ENCODE measurements around the gene ITGB1BP1.
"Not testable (repeated sequence)": the region's sequence is repeated elsewhere in the genome, so short reads cannot be mapped to it uniquely, and the experiment has no call there.

Gene ITGB1BP1

GRCh38 chr2:9400268-9401058 lies 22.9 kb downstream of the ITGB1BP1 start:
- DNase-seq: no peak

- no peak for DNase-seq
These were observed 24.2 kb downstream of the ITGB1BP1 start for GRCh38 chr2:9398881-9399780.

DNA sequence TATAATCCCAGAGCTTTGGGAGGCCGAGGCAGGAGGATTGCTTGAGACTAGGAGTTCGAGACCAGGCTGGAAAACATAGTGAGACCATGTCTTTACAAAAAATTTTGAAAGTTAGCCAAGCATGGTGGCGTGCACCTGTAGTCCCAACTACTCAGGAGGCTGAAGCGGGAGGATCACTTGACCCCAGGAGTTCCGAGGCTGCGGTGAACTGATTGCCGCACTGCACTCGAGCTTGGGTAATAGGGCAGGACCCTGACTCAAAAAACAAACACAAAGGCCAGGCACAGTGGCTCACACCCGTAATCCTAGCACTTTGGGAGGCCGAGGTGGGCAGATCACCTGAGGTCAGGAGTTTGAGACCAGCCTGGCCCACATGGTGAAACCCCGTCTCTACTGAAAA lies 25.1 kb downstream of the ITGB1BP1 start:
- not testable (repeated sequence) for DNase-seq

DNA sequence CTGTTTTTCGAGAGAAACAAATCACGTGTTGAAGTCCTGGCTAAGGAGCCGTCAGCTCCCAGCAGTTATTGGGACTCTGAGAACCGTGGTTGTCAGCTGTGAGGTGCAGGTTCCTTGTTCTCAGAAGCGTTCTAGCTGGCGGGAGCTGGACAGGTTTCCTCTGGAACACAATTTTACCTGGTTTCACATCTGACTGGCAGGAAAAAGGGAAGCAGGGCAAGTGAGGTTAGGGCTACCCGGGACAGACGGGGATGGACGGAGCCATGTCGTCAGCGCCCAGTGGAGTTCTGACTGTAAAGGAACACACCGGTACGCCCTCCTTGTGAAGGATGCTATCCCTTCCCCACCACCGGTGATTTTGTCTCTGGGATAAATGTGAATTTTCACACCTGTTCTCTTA lies 26.1 kb downstream of the ITGB1BP1 start:
- DNase-seq: no peak

- DNase-seq: no peak
These were observed 28.5 kb downstream of the ITGB1BP1 start for GRCh38 chr2:9394816-9395215.

DNA sequence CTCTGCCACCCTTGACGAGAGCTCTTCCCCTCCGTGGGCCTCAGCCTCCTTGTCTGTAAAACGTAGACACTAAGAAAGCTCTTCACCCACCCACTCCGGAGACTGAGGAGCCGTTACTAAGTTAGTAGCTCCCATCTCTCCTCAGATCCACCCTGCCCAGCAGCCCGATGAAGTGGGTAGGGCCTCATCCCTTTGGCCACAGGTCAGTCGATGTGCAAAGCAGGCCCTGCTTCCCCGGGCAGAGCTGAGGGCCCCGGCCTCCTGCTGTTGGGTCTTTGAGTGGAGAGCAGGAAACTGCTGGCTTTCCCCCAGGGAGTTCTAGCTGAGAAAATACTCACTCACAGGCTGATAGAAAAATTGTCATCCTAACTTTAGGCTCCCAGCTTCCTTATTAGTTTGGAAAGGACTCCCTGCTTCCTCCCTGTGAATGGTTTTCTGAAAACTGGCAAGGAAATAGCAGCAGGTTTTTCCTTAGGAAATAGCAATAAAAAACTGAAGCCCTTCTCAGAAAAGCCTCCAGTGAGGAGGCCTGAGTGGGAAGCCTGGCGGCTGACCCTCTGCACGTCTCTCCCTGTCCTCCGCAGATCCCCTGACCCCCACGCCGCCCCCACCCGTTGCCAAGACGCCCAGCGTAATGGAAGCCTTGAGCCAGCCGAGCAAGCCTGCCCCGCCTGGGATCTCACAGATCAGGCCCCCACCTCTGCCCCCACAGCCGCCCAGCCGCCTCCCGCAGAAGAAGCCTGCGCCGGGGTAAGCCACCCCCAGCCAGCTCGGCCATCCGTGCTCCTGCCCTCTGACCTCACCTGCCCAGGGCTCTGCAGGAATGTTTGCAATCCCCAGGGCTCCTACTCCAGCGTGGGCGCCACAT lies 30.2 kb downstream of the ITGB1BP1 start:
- DNase-seq: no peak

GRCh38 chr2:9391961-9392720 lies 31.2 kb downstream of the ITGB1BP1 start:
- no peak for DNase-seq

DNA sequence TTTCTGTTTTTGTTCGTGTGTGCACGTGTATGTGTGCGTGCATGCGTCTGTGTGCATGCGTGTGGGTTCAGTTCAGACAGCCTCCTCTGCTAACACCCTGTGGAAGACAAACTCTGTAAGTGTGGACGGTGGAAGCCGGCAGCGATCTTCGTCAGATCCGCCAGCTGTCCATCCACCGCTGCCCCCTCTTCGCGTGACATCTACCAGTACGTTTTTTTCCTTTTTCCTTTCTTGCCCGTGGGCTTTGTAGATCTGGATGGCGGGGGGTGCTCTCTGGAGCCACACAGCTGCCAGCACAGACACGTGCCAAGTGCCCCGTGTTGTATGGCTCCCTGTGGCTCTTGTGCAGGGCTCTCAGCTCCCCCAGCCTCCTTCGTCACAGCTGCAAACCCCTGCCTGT lies 32.3 kb downstream of the ITGB1BP1 start:
- DNase-seq: no peak

DNA sequence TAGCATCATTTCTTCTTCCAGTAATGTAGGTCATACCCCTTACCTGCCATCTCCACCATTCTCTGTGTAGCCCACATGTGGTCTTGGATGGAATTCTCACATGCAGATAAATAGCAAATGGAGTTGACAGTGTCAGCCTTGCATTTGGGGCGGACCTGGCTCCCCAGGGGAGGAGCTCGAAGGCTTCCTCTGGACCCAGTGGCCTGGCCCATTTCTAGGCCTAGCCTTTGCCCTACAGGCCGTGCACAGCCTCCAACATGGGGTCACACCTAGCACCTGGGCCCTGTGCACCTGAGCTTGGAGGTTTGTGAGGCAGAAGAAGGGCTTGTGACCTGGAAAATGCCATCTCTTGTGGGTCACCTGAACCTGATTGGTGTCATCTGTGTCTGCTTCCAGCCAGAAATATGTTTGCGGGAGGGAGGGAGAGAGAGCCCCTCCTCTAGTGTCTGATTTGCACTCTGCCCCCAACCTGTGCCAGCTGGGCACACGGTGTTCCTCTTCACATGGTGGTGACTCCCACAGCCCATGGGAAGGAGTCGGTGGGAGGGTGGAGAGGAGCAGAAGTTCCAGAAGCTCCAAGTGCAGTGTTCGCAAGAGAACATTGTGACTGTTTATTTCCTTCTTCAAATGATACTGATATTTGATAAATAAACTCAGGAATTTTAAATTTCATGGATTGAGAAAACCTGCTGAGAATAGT lies 33.0 kb downstream of the ITGB1BP1 start:
- DNase-seq: no peak

DNA sequence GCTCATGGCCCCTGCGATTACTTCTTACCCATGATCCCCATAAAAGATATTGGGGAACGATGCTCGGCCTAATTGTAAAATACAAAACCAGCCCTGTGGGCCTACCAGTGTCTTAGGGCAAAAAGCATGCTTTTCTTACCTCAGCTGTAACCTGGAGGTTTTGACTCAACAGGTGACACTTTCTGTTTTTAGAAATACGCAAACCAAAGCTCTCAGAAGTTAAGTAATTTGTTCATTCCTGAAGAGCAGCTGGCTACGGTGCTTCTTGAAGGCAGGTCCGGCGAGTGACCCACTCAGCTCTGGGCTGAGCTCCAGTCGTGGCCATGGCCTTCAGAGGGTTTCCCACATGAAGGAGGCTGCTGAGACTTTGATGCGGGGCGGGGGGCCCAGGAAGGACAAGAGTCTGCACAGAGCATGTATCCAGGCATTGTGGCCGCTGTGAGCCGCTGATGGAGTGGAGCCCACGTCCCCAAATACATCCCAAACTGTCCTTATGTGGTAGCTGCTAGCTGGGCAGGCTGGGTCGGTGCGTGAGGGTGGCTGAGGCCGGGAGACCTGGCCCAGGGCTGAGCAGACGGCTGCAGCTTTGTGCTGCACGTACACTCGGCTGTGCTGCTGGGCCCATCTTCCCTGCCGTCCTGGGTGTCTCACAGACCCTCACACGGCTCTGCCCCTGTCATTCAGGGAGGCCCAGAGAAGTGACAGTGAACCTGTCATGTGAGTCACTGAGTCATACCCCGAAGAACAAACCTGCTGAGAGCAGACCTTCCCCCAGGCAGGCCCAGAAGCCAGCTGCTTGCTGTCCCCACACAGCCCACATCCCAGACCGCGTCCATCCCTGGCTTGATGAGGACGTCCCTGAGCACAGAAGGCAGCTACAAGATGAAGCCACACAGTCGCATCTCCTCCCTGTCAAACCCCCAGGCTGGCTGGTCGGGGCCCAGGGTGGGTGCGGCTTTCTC lies 34.1 kb downstream of the ITGB1BP1 start:
- no peak for DNase-seq

DNA sequence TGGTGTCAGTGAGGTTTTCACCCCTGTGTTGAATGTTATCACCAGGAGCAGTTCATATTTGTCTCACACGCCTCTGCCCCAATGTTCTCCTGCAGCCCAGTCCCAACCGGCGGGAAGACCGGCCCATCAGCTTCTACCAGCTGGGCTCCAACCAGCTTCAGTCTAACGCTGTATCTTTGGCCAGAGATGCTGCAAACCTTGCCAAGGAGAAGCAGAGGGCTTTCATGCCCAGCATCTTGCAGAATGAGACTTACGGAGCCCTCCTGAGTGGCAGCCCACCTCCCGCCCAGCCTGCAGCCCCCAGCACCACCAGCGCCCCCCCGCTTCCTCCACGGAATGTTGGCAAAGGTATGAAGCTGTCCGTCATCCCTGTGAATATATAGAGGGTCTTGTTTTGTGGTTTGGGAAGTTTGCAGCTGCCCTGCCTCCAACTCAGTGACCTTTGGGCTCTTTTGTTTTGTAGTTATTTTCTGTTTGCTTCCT lies 35.1 kb downstream of the ITGB1BP1 start:
- DNase-seq: no peak

DNA sequence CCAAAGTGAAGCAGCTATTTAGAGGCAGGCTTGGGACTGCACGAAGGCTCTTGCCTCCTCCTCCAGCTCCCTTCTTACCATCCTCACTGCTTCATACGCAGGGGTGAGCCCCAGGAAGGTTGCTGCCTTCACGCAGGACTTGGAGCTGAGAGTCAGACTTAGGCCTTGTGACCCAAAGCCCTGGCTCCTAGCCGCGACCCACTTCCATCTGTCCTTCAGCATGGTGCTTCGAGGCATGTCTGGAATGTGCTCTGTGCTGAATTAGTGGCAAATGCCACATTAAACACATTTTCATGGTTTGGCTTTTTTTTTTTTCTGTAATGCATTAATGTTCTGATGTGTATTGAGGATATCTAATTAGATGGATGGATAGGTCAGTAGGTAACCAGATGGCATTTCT lies 37.5 kb downstream of the ITGB1BP1 start:
- no peak for DNase-seq

DNA sequence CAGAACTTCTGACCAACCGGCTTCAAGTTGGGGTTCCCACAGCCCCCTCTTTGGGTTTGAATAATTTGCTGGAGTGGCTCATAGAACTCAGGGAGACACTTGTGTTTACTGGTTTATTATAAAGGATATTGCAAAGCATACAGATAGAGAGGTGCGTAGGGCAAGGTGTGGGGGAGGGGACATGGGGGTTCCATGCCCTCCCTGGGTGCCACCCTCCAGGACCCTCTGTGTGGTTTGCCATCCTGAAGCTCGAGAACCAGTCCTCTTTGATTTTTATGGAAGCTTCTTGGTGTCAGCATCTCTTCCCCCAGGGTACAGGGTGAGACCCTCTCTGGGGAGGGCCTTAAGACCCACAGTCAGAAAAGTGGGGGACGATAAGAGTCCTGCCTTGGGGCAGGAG lies 38.8 kb downstream of the ITGB1BP1 start:
- no peak for DNase-seq

- DNase-seq: no peak
These were observed 40.6 kb downstream of the ITGB1BP1 start for GRCh38 chr2:9382604-9383235.

DNA sequence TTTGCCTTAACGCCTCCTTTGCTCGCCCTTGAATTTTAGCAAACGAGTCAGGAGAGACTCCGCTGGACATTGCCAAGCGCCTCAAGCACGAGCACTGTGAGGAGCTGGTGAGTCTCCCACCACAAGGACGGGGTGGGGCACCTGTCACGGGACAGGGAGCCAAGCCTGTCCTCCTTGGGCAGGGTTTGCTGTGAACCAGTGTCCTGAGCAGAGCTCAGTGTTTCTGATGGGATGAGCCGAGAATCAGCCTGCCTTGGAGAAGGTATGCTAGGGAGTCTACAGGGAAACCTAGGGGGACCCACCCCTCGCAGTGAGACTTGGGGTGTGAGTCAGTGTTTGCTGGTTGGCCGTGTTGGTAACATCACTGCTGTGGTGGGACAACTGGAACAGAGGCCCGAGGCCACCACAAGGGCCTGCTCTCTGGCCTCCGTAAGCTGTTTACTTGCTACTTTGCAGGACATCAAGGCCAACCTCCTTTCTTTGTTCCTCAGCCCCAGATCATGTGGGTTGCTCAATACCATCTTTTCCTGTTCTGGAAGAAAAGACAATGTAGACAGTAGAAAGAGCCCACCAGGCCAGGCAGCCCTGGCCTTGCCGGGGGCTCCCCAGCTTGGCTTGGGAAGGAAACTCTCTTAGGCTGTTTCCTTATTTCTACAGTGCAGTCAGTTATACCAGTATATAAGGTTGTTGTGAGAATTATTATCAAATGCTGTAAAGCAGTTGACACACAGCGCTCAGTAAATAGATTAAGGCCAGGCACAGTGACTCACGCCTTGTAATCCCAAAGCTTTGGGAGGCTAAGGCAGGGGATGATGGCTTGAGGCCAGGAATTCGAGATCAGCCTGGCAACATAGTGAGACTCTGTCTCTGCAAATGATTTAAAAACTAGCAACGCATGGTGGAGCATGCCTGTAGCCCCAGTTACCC lies 42.4 kb downstream of the ITGB1BP1 start:
- no peak for DNase-seq

DNA sequence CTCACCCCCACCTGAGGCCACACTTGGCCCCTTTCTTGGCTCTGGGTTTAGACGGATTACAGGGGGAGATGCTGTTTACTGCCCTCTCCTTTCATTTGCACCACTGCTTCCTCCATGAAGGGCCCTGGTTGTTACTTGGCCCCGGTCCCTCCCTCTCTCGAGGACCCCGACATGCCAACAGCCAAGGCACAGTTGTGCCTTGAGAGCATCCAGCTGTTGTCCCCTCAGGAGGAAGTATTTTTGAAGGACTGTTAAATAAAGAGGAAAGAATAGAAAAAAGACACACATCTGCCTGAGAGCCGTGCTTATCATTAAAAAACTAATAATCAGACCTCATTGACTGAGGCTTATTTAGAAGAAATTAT lies 44.0 kb downstream of the ITGB1BP1 start:
- no peak for DNase-seq

DNA sequence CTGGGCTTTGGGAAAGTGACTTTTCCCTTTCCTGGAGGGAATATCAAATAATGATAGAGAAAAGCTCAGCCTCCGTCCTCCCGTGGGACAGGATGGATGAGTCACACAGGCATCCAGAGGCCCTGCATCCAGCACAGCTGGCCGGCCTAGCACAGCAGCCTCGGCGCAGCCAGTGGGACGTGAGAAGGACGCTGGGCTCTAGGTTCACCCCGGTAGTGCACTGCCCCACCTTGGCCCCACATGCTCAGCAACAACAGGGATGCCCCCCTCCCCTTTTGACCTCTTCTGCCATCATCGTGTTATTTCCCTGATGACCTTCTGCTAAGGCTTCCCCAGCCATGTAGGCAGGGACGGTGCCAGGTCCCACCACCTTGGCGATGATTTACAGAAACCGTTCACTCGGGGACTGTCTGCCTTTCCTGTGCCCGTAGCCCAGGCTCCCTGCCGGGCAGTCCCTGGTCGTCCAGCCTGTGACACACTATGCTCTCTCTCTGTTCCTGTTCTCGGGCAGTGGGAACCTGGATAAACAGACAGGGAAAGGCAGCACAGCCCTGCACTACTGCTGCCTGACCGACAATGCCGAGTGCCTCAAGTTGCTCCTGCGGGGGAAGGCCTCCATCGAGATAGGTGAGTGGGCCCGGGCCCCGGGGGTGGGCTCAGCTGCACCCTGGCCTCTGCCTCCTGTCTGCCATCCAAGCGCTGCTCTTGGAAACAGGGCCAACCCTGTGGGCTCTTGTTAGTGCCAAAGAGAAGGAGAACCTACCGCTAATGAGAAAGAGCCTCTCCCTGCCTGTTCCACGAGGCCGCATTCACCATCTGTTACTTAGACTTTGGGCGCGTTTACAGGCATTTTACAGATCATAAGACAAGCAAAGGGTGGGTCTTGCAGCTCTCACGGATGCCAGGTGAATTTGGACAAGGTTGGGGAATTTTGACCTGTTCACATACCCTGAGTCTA lies 44.6 kb downstream of the ITGB1BP1 start:
- DNase-seq: no peak

All from CD4-positive, alpha-beta T cell treated with Interferon gamma for 1 hour (primary cell).